ENCODE results near the gene PLCH1. TPM values are rescaled to one million over a fixed set of nuclear protein-coding genes. Genes with fewer than 3 reads are reported as not detected.

PLCH1 gene
- total RNA-seq, 1 donor from 2014 or later = 32.0 TPM

- Mint-ChIP-seq H3K9me3 (no peaks in the 10 kb centered on the region), H3K36me3 (no peaks in the 10 kb centered on the region), H3K4me3 (peak overlapping the region; percentile 99), H3K4me1 (peaks cover 69% of the 10 kb centered on the region), H3K27me3 (ENCODE audit: insufficient read depth, low read depth) (peaks cover 2% of the 10 kb centered on the region), H3K27ac (peak overlapping the region; percentile 100)
- DNase-seq (ENCODE audit: low spot score) = no peak
- Histone ChIP-seq H3K4me1 (peaks cover 62% of the 10 kb centered on the region), H3K36me3 (no peaks in the 10 kb centered on the region), H3K9me3 (ENCODE audit: low read depth) (no peaks in the 10 kb centered on the region), H3F3A (ENCODE audit: low read depth) (peaks cover 59% of the 10 kb centered on the region), H3K79me2 (ENCODE audit: low read depth) (peaks cover 19% of the 10 kb centered on the region), H4K20me1 (ENCODE audit: low read depth) (no peaks in the 10 kb centered on the region), H2AFZ (replicated peaks) (no peak overlapping the region), H3K4me3 (no peak overlapping the region), H3K9ac (no peak overlapping the region), H3K27me3 (no peaks in the 10 kb centered on the region), H3K4me2 (peak overlapping the region; percentile 89), H3K27ac (no peak overlapping the region)
- no peak for TF ChIP-seq EZH2 (IDR thresholded peaks at IDR 0.05)
- TF ChIP-seq EZH2phosphoT487 (IDR thresholded peaks at IDR 0.05) = no peak
- TF ChIP-seq CTCF (IDR thresholded peaks at IDR 0.05) = no peak
These were observed 3.0 kb upstream of the PLCH1 start for GRCh38 chr3:155747946-155748290.

- Mint-ChIP-seq H3K27me3 (ENCODE audit: insufficient read depth, low read depth) (peaks cover 2% of the 10 kb centered on the region), H3K9me3 (no peaks in the 10 kb centered on the region), H3K36me3 (peaks cover 2% of the 10 kb centered on the region), H3K4me3 (peak overlapping the region; percentile 99), H3K4me1 (peaks cover 69% of the 10 kb centered on the region), H3K27ac (peak overlapping the region; percentile 100)
- no peak for TF ChIP-seq CTCF (IDR thresholded peaks at IDR 0.05)
- TF ChIP-seq EZH2phosphoT487 (IDR thresholded peaks at IDR 0.05) = no peak
- no peak for TF ChIP-seq EZH2 (IDR thresholded peaks at IDR 0.05)
- Histone ChIP-seq H3K9ac (no peak overlapping the region), H3K4me3 (peak overlapping the region; percentile 93), H3K27me3 (no peaks in the 10 kb centered on the region), H3K4me2 (peak overlapping the region; percentile 89), H3K36me3 (no peaks in the 10 kb centered on the region), H3K27ac (no peak overlapping the region), H4K20me1 (ENCODE audit: low read depth) (no peaks in the 10 kb centered on the region), H3F3A (ENCODE audit: low read depth) (peaks cover 54% of the 10 kb centered on the region), H2AFZ (replicated peaks) (no peak overlapping the region), H3K4me1 (peaks cover 62% of the 10 kb centered on the region), H3K9me3 (ENCODE audit: low read depth) (no peaks in the 10 kb centered on the region), H3K79me2 (ENCODE audit: low read depth) (peaks cover 24% of the 10 kb centered on the region)
- peak; percentile 63 for DNase-seq (ENCODE audit: low spot score)
These were observed 2.5 kb upstream of the PLCH1 start for GRCh38 chr3:155747286-155747945.

DNA sequence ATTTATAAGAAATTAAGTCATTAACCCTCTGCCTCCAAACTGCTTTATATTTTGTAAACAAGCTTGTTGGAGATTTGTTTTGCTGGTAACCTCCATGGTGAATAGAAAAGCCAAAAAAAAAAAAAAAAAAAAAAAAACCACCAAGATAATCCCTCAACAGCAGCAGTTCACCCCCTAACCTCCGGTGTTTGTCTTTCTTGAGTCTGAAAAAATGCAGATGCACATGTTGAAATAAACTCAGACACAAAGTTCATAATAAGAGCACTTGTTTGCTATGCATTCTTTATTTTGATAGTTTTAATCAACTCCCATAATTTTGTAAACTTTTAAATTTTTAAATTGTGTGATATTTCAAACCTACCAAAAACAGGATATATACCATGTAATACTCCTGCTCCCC, 1.8 kb upstream of the PLCH1 start:
- H3F3A ChIP-seq (ENCODE audit: low read depth) = peaks cover 47% of the 10 kb centered on the region
- Mint-ChIP-seq H3K27ac (peak overlapping the region; percentile 100), H3K4me1 (peaks cover 66% of the 10 kb centered on the region), H3K9me3 (no peaks in the 10 kb centered on the region), H3K27me3 (ENCODE audit: insufficient read depth, low read depth) (peaks cover 2% of the 10 kb centered on the region), H3K36me3 (peaks cover 2% of the 10 kb centered on the region), H3K4me3 (peak overlapping the region; percentile 99)
- peak overlapping the region; percentile 91 for H3K27ac ChIP-seq
- H3K4me3 ChIP-seq = peak overlapping the region; percentile 93
- no peak for TF ChIP-seq EZH2 (IDR thresholded peaks at IDR 0.05)
- no peak for TF ChIP-seq EZH2phosphoT487 (IDR thresholded peaks at IDR 0.05)
- TF ChIP-seq CTCF (IDR thresholded peaks at IDR 0.05) = no peak
- peak; percentile 37 for DNase-seq (ENCODE audit: low spot score)
- peaks cover 62% of the 10 kb centered on the region for H3K4me1 ChIP-seq
- no peak overlapping the region for H3K9ac ChIP-seq
- no peak overlapping the region for H2AFZ ChIP-seq (replicated peaks)
- H3K79me2 ChIP-seq (ENCODE audit: low read depth) = peaks cover 31% of the 10 kb centered on the region
- no peaks in the 10 kb centered on the region for H3K36me3 ChIP-seq
- peak overlapping the region; percentile 89 for H3K4me2 ChIP-seq
- no peaks in the 10 kb centered on the region for H3K9me3 ChIP-seq (ENCODE audit: low read depth)
- no peaks in the 10 kb centered on the region for H4K20me1 ChIP-seq (ENCODE audit: low read depth)
- no peaks in the 10 kb centered on the region for H3K27me3 ChIP-seq

Data from neural progenitor cell (in vitro differentiated cells).